CD4-positive, alpha-beta T cell treated with Interleukin-4 for 4 hours (primary cell): ENCODE data around the gene LIFR.

Experiments used
- DNase-seq: peaks from one replicate; pipeline ENCODE4 v3.0.0-alpha.2; 2020

The LIFR gene

GRCh38 chr5:38515646-38516045 is 40.8 kb downstream of the LIFR start:
- no peak for DNase-seq

- DNase-seq = no peak
Observed at GRCh38 chr5:38515092-38515491, 41.4 kb downstream of the LIFR start.

- DNase-seq = no peak
Observed at GRCh38 chr5:38509185-38509584, 47.3 kb downstream of the LIFR start.

- DNase-seq = no peak
Observed at GRCh38 chr5:38506302-38506701, 50.1 kb downstream of the LIFR start.

GRCh38 chr5:38500573-38501260 is 55.7 kb downstream of the LIFR start:
- DNase-seq = no peak

- DNase-seq = no peak
Observed at GRCh38 chr5:38497946-38498345, 58.5 kb downstream of the LIFR start.

- DNase-seq = no peak
Observed at GRCh38 chr5:38494763-38495162, 61.7 kb downstream of the LIFR start.

GRCh38 chr5:38494175-38494574 is 62.3 kb downstream of the LIFR start:
- DNase-seq = no peak

GRCh38 chr5:38483805-38484398 is 72.5 kb downstream of the LIFR start:
- no peak for DNase-seq

GRCh38 chr5:38479315-38479904 is 77.0 kb downstream of the LIFR start:
- DNase-seq = no peak

- DNase-seq = no peak
Observed at GRCh38 chr5:38478878-38479277, 77.6 kb downstream of the LIFR start.

- DNase-seq = no peak
Observed at GRCh38 chr5:38478166-38478565, 78.3 kb downstream of the LIFR start.

- no peak for DNase-seq
Observed at GRCh38 chr5:38473008-38473407, 83.4 kb downstream of the LIFR start.

- no peak for DNase-seq
Observed at GRCh38 chr5:38472541-38472940, 83.9 kb downstream of the LIFR start.

- DNase-seq = no peak
Observed at GRCh38 chr5:38471709-38472108, 84.7 kb downstream of the LIFR start.

GRCh38 chr5:38469707-38470267 is 86.7 kb downstream of the LIFR start:
- no peak for DNase-seq

- DNase-seq = no peak
Observed at GRCh38 chr5:38468978-38469706, 87.3 kb downstream of the LIFR start.

- no peak for DNase-seq
Observed at GRCh38 chr5:38468202-38468673, 88.2 kb downstream of the LIFR start.

GRCh38 chr5:38467353-38468040 is 88.9 kb downstream of the LIFR start:
- no peak for DNase-seq

GRCh38 chr5:38466424-38467189 is 89.8 kb downstream of the LIFR start:
- DNase-seq = no peak

GRCh38 chr5:38465702-38466423 is 90.6 kb downstream of the LIFR start:
- no peak for DNase-seq
